ENCODE data around the gene UNC5C.
"Not testable (repeated sequence)": the region's sequence is repeated elsewhere in the genome, so short reads cannot be mapped to it uniquely, and the experiment has no call there.

UNC5C gene

DNA sequence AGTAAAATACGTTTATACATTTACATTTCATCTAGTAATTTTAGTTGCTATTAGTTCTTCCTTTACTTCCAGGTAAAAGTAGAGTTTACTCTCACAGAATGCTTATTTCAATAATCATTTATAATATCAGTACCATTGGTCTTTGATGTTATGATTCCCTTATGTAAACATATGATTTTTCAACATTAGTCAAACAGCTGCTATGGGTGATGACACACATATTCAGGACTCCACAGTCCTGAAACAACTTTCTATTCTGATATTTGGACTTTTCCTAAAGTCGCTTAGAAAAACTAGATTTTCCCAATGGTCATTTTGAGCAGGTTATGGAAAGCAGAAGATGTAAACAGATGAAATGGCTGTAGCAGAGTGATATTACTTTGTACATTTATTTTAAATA, 369.8 kb downstream of the UNC5C start:
- DNase-seq (ENCODE audit: low spot score) = no peak

DNA sequence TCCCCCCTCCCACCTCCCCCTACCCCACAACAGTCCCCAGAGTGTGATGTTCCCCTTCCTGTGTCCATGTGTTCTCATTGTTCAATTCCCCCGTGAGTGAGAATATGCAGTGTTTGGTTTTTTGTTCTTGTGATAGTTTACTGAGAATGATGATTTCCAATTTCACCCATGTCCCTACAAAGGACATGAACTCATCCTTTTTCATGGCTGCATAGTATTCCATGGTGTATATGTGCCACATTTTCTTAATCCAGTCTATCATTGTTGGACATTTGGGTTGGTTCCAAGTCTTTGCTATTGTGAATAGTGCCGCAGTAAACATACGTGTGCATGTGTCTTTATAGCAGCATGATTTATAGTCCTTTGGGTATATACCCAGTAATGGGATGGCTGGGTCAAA, 377.4 kb downstream of the UNC5C start:
- not testable (repeated sequence) for DNase-seq (ENCODE audit: low spot score)

- peak; percentile 79 for DNase-seq (ENCODE audit: low spot score)
Measured at GRCh38 chr4:95170176-95170575, 378.6 kb downstream of the UNC5C start.

DNA sequence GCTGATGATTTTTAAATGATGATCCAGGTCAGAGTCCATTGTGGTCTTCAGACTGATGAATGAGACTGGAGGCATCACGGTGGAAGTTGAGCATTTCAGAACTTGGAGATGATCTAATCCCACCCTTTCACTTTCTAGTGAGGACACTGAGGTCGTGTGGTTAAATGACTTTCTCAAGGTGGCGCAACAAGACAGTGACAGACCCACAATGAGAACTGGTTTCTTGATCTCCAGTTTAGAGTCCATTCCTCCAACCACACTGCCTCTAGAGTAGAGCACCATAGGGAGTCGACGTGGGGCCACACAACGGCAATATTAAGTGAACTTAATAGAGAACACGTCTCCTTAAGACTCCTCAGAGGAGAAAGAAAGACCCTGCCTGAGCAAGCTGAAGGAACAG, 381.0 kb downstream of the UNC5C start:
- DNase-seq (ENCODE audit: low spot score) = no peak

DNA sequence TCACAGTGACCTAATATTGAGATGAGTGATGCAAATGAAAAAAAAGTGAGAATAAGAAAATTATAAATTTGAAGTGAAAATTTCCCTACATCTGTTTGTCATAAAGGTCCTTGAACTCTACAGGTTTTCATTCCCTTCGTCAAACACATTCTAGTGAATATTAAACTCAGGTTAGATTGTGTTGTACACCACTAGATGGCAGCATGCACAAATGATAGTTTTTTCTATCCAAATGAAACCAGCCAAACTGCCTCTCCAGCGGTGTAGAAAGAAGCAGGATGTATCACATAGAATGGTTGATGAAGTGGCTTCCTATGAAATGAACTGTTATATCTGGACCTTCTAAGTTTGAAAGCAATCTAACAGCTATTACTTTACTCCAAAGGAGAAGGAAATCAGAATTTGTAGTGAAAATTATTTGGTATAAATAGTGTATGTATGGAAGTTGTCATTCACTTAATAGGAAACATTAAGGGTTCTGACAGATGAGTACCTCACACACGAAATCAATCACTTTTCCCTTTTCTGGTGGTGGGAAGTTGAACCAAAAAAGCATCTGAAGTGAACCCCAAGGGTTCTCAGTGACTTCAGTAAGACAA, 382.7 kb downstream of the UNC5C start:
- DNase-seq (ENCODE audit: low spot score) = peak; percentile 83

DNA sequence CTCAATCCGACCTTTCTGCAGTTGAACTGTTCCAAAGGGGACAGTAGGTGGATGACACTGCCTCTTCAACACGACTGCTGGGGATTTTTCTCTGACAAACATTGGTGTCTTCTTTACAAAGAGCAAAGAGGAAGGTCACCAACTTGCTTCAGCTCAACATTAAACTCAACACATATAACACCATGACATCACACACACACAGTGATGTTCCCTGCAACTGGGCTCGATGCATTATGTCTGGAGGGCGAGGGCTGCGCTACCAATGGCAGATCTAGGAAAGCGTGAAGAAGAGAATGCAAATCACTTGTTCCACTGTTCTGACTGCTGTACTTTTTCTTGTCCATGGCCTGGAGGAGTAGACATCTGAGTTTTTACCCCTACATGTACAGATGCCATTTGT, 385.9 kb downstream of the UNC5C start:
- no peak for DNase-seq (ENCODE audit: low spot score)

DNA sequence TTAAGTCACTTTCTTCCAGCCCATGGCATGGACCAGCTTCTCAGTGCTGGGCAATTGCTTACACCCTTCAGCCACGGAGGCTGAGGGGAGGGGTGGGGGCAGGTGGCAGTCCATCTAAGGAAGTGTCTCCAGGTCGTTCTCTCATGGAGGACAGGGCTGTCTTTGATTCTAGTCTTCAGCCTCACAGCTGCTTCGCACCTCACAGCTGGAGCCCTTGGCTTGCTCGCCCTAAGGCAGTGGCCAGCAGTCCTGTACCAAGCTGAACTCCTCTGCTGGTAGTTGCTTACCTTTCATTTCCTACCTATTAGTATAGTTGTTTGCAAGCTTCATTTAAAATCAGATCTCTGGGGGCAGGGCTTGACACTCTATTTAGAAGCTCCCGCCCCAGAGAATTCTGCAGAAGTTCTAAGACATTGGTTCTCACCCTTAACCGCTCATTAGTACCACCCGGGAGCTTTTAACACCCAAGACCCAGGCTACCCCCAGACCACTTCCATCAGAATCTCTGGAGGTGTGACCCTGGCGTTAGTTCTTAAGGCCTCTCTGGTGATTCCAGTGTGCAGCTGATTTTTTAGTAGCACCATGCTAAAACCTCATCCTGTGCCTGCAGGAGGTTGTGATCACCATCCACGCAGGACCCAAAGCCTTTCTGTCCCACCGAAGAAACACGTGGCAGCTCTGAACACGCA, 386.8 kb downstream of the UNC5C start:
- DNase-seq (ENCODE audit: low spot score) = no peak

DNA sequence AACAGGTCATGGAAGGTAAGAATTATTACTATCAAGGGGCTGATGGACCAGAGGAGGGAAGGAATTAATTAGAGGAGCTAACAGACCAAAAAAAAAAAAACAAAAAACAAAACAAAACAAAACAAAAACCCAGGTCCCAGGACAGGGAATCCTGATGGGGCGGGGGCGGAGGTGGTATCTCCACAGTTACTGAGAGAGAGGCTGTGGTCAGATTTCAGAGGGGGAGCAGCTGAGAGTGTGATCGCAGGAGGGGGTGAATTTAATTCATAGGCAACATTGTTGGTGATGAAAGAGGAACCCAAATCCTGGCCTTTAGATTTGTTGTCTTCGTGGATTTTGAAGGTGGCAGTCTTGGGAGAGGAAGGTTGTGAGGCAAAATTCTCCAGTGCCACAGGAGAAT, 389.4 kb downstream of the UNC5C start:
- no peak for DNase-seq (ENCODE audit: low spot score)

GRCh38 chr4:95158626-95159025, 390.1 kb downstream of the UNC5C start:
- DNase-seq (ENCODE audit: low spot score) = no peak

DNA sequence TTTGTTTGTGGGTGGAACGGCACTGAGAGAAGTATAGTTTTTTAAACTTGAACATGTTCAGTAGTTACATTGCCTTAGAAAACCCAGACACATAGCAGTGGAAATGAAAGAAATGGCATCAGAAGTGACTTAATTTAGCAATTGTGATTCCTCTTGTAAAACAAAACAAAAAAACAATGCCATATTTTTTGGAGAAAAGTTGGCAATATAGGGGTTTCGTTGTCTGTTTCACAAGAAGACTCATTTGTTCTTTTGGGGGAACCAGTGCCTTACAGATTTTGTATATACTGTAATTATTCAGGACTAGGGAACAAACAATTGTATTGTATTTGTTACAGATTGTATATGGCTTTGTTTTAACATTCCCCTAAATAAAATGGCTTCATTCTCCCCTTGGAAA, 390.7 kb downstream of the UNC5C start:
- no peak for DNase-seq (ENCODE audit: low spot score)

DNA sequence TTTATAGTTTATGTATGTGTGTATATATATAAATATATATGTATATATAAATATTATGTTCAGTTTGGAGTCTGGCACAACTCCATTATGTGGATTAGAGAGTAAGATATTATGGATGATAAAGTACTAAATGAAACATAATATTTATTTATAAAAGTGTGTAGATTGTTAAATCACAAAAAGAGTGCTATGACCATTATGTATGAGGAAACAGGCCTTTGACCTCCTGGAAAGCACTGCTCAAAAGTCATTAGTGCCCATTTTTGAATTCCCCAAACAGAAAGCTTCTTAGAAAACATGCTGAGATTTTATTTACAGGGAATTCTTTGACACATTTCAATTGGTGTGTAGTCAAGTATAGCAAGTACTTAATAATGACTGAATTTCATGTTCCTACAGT, 391.2 kb downstream of the UNC5C start:
- no peak for DNase-seq (ENCODE audit: low spot score)

DNA sequence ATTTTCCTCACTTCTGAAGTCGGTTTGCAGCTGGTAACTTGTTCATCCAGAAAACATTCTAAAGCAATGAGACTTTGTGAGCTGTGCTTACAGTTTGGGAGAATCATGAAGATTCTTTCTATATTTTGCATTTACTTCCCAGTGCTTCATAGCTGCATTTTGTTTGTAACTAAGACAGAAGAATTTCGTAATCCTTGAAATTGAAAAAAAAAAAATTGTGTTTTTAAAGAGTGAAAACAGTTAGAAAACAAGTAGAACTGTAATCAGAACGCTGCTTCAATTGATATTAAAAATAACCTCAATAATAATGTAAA, 392.4 kb downstream of the UNC5C start:
- no peak for DNase-seq (ENCODE audit: low spot score)

DNA sequence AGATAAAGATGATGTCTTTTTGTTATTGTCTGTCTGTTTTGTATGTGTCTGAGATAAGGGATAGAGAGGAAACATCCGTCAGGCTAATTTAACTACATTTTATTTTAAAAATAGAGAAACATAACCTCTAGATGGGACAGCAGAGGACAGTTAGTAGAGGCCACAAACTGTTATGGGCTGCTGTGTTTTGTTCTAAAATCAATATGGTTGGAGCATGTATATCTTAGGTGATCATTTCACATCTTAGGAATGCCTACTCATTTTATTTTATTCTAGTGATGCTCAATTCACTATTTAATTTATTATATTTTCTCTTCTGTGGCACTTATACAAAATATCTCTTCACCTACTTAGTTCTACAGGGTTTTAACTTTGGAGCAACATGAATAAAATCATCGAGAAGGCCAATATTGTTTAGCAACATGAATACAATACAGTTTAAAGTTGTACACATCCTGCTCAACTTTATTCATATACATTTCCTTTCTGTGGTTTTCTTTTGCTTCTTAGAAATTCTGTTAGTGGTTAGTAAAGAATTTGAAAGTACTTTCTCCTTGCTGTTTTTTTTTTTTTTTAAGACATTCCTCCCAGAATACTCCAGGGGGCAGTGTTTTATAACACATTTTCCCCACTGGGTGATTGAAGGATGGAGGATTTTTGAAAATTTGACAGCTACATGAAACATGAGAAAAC, 392.9 kb downstream of the UNC5C start:
- no peak for DNase-seq (ENCODE audit: low spot score)

DNA sequence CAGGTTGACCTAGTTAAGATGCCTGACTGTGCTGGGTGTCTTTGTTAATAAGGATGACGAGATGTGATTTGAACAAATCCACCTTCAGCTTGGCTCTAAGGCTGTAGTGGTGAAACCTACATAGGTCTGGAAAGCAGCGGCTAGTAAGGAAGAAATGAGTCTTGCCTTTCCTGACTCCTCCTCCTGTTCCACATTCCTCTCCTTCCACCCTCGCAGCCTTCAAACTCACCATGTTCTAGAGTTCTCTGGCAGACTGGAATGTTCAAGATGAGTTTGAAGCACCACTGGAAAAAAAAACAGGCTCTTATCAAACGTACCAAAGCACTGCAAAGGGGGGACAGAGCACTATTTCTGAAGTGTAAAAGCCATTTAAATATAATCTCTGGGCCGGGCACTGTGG, 395.6 kb downstream of the UNC5C start:
- no peak for DNase-seq (ENCODE audit: low spot score)

DNA sequence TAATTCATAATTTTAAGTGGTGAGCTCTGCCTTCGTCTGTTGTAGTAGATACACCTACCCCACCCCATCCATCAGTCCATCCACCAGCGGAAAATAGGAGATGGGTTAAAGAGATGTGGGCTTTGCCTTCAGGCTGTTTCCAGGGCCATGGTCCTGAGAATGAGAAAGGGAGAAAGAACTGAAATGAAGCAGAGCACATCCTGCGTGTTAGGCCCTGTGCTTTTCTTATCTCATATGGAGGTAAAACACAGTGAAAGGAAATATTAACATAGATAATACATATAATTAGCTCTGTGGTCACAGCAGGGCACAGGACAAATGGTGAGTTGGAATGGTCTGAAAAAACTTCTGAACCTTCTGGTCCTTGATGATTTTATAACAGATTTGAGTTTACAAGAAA, 397.5 kb downstream of the UNC5C start:
- DNase-seq (ENCODE audit: low spot score) = no peak

DNA sequence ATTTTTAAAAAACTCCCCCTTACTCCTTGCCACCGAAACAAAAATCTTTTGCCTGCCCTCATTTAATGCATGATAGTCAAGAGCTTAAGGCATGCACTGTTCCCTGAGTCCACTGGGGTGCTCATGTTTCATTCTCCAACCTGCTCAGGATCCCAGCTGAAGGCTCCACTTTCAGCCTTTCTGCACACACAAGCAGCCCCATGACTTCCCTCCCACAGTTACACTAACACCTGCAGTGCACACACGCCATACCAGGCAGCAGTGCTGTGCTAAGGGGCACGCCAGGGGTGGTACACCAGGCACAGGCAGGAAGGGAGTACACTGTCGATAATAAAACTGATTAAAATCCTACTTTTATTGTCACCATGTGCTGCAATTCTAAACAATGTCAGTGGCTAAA, 405.8 kb downstream of the UNC5C start:
- no peak for DNase-seq (ENCODE audit: low spot score)

- no peak for DNase-seq (ENCODE audit: low spot score)
Measured at GRCh38 chr4:95141361-95141760, 407.4 kb downstream of the UNC5C start.

- not testable (repeated sequence) for DNase-seq (ENCODE audit: low spot score)
Measured at GRCh38 chr4:95139424-95139823, 409.3 kb downstream of the UNC5C start.

GRCh38 chr4:95134016-95134415, 414.8 kb downstream of the UNC5C start:
- not testable (repeated sequence) for DNase-seq (ENCODE audit: low spot score)

- no peak for DNase-seq (ENCODE audit: low spot score)
Measured at GRCh38 chr4:95129821-95130311, 418.9 kb downstream of the UNC5C start.

GRCh38 chr4:95129031-95129430, 419.7 kb downstream of the UNC5C start:
- DNase-seq (ENCODE audit: low spot score) = no peak

GRCh38 chr4:95124906-95125504, 423.8 kb downstream of the UNC5C start:
- peak; percentile 34 for DNase-seq (ENCODE audit: low spot score)

GRCh38 chr4:95122001-95122400, 426.8 kb downstream of the UNC5C start:
- DNase-seq (ENCODE audit: low spot score) = no peak

Measured in putamen (tissue), 1 donor.